Epithelial cell of esophagus (primary cell): Measurements from ENCODE around the gene TMEM247.

Experiments
- DNase-seq: peaks from one replicate; pipeline ENCODE4 v3.0.0; 2010; ENCODE audit warnings: low read depth
- H3K4me3 ChIP-seq: 2 replicates; pipeline ENCODE4 v1.5.1; 2011; ENCODE audit warnings: mild to moderate bottlenecking, low read length, control low read depth
- CTCF ChIP-seq: IDR thresholded peaks from 2 replicates; pipeline ENCODE4 v1.5.1; 2011; ENCODE audit warnings: low read depth, mild to moderate bottlenecking, low read length, control low read depth, inconsistent platforms; ENCODE audit not compliant: insufficient read depth; ENCODE audit errors: missing control alignments

TMEM247 gene

GRCh38 chr2:46503686-46504085, 24.3 kb downstream of the TMEM247 start:
- DNase-seq, result no peak
- TF ChIP-seq CTCF, result no peak
- H3K4me3 ChIP-seq, result no peak overlapping the region

GRCh38 chr2:46504221-46504620, 24.9 kb downstream of the TMEM247 start:
- DNase-seq, result no peak

GRCh38 chr2:46504685-46505471, 25.5 kb downstream of the TMEM247 start:
- peak; percentile 71 for DNase-seq

More at GRCh38 chr2:46504221-46504620, 24.9 kb downstream of the TMEM247 start:
- TF ChIP-seq CTCF, result no peak
- H3K4me3 ChIP-seq, result no peak overlapping the region

GRCh38 chr2:46505472-46505783, 26.1 kb downstream of the TMEM247 start:
- H3K4me3 ChIP-seq, result no peak overlapping the region
- TF ChIP-seq CTCF, result no peak
- DNase-seq, result no peak

More at GRCh38 chr2:46504685-46505471, 25.5 kb downstream of the TMEM247 start:
- H3K4me3 ChIP-seq, result no peak overlapping the region
- TF ChIP-seq CTCF, result no peak

- no peak for TF ChIP-seq CTCF
- no peak overlapping the region for H3K4me3 ChIP-seq
- no peak for DNase-seq
Observed at GRCh38 chr2:46506131-46506706, 26.9 kb downstream of the TMEM247 start.

- H3K4me3 ChIP-seq, result no peak overlapping the region
- no peak for DNase-seq
- TF ChIP-seq CTCF, result no peak
Observed at GRCh38 chr2:46508312-46508711, 28.9 kb downstream of the TMEM247 start.

- no peak for DNase-seq
- H3K4me3 ChIP-seq, result no peak overlapping the region
- TF ChIP-seq CTCF, result no peak
Observed at GRCh38 chr2:46508759-46509158, 29.4 kb downstream of the TMEM247 start.
